H9 (cell line): ENCODE data around the gene KRTAP10-4. TPM values are rescaled to one million over a fixed set of nuclear protein-coding genes. Genes with fewer than 3 reads are reported as not detected.

ENCODE experiments used
- DNase-seq: peaks from one replicate; pipeline ENCODE4 v3.0.0-alpha.2; 2017
- H2AFZ ChIP-seq: one replicate; pipeline ENCODE4 v1.6.1; 2013; ENCODE audit warnings: mild to moderate bottlenecking, low read length, control low read depth, moderate library complexity
- H2AK5ac ChIP-seq: 2 replicates; pipeline ENCODE4 v1.6.1; 2013; ENCODE audit warnings: low read length, control low read depth, mixed read lengths; ENCODE audit not compliant: insufficient read length
- H2BK120ac ChIP-seq: one replicate; pipeline ENCODE4 v1.6.1; 2013; ENCODE audit warnings: low read depth, mild to moderate bottlenecking, low read length, control low read depth, inconsistent platforms; ENCODE audit not compliant: poor library complexity, severe bottlenecking
- H2BK12ac ChIP-seq: 2 replicates; pipeline ENCODE4 v1.6.1; 2013; ENCODE audit warnings: low read length, control low read depth, mixed read lengths, low read depth; ENCODE audit not compliant: insufficient read length
- H2BK15ac ChIP-seq: 2 replicates; pipeline ENCODE4 v1.6.1; 2013; ENCODE audit warnings: low read depth, low read length, control low read depth
- H2BK20ac ChIP-seq: one replicate; pipeline ENCODE4 v1.6.1; 2013; ENCODE audit warnings: low read depth, mild to moderate bottlenecking, low read length, control low read depth, inconsistent platforms; ENCODE audit not compliant: poor library complexity, severe bottlenecking
- H2BK5ac ChIP-seq: 2 replicates; pipeline ENCODE4 v1.6.1; 2013; ENCODE audit warnings: low read length, control low read depth, mixed read lengths; ENCODE audit not compliant: insufficient read length
- H3K14ac ChIP-seq: 2 replicates; pipeline ENCODE4 v1.6.1; 2013; ENCODE audit warnings: low read length, control low read depth; ENCODE audit not compliant: insufficient read depth
- H3K18ac ChIP-seq: 2 replicates; pipeline ENCODE4 v1.6.1; 2013; ENCODE audit warnings: low read depth, mild to moderate bottlenecking, mixed read lengths, low read length, control low read depth; ENCODE audit not compliant: insufficient read length
- H3K23ac ChIP-seq: 2 replicates; pipeline ENCODE4 v1.6.1; 2013; ENCODE audit warnings: low read length, control low read depth, mixed read lengths, low read depth; ENCODE audit not compliant: insufficient read length
- H3K23me2 ChIP-seq: 2 replicates; pipeline ENCODE4 v1.6.1; 2013; ENCODE audit warnings: low read depth, mild to moderate bottlenecking, mixed read lengths, low read length, control low read depth; ENCODE audit not compliant: insufficient read length, poor library complexity, severe bottlenecking
- H3K27ac ChIP-seq: 2 replicates; pipeline ENCODE4 v1.5.1; 2013; ENCODE audit warnings: low read length, control low read depth, mixed read lengths, low read depth; ENCODE audit not compliant: insufficient read length
- H3K27me3 ChIP-seq: 2 replicates; pipeline ENCODE4 v1.6.1; 2013; ENCODE audit warnings: low read length, control low read depth, inconsistent platforms; ENCODE audit not compliant: insufficient read depth
- H3K4ac ChIP-seq: 2 replicates; pipeline ENCODE4 v1.6.1; 2013; ENCODE audit warnings: low read depth, mild to moderate bottlenecking, control low read depth, inconsistent platforms, low read length, moderate library complexity
- H3K4me1 ChIP-seq: 2 replicates; pipeline ENCODE4 v1.6.1; 2013; ENCODE audit warnings: low read length, control low read depth, inconsistent platforms; ENCODE audit not compliant: insufficient read depth
- H3K4me2 ChIP-seq: 2 replicates; pipeline ENCODE4 v1.6.1; 2013; ENCODE audit warnings: low read length, control low read depth, mixed read lengths; ENCODE audit not compliant: insufficient read length, insufficient read depth
- H3K56ac ChIP-seq: 2 replicates; pipeline ENCODE4 v1.6.1; 2013; ENCODE audit warnings: low read depth, mild to moderate bottlenecking, mixed read lengths, low read length, control low read depth; ENCODE audit not compliant: insufficient read length
- H3K79me1 ChIP-seq: 2 replicates; pipeline ENCODE4 v1.6.1; 2013; ENCODE audit warnings: low read depth, mild to moderate bottlenecking, moderate library complexity, low read length, control low read depth, inconsistent platforms; ENCODE audit not compliant: insufficient read depth, poor library complexity, severe bottlenecking
- H3K79me2 ChIP-seq: 2 replicates; pipeline ENCODE4 v1.6.1; 2013; ENCODE audit warnings: low read length, control low read depth, inconsistent platforms; ENCODE audit not compliant: insufficient read depth
- H3K9ac ChIP-seq: 2 replicates; pipeline ENCODE4 v1.6.1; 2013; ENCODE audit warnings: low read length, control low read depth, mixed read lengths; ENCODE audit not compliant: insufficient read length; ENCODE audit errors: extremely low read depth
- H3K9me3 ChIP-seq: one replicate; pipeline ENCODE4 v1.6.1; 2013; ENCODE audit warnings: low read depth, low read length, inconsistent platforms; ENCODE audit not compliant: control insufficient read depth
- H3T11ph ChIP-seq: one replicate; pipeline ENCODE4 v1.6.1; 2013; ENCODE audit warnings: mild to moderate bottlenecking, low read length, control low read depth, inconsistent platforms
- H4K20me1 ChIP-seq: one replicate; pipeline ENCODE4 v1.6.1; 2013; ENCODE audit not compliant: control insufficient read depth, insufficient read length, insufficient read depth
- H4K5ac ChIP-seq: 2 replicates; pipeline ENCODE4 v1.6.1; 2013; ENCODE audit warnings: low read depth, mild to moderate bottlenecking, mixed read lengths, low read length, control low read depth; ENCODE audit not compliant: insufficient read length
- H4K8ac ChIP-seq: replicated peaks from 2 replicates; pipeline ENCODE4 v1.6.1; 2013; ENCODE audit warnings: low read length, control low read depth, mixed read lengths, low read depth; ENCODE audit not compliant: insufficient read length
- H4K91ac ChIP-seq: 2 replicates; pipeline ENCODE4 v1.6.1; 2013; ENCODE audit warnings: low read depth, mild to moderate bottlenecking, moderate library complexity, mixed read lengths, low read length, control low read depth; ENCODE audit not compliant: insufficient read length
- H3K27ac Mint-ChIP-seq, 3 experiments: 2 replicates in 2 of 3; 3 replicates in 1 of 3; pipeline ENCODE4 v1.8.0; 2020 to 2021; ENCODE audit warnings: mixed read lengths in 3 of 3, mild to moderate bottlenecking in 1 of 3, moderate library complexity in 1 of 3
- H3K27me3 Mint-ChIP-seq: 2 replicates; pipeline ENCODE4 v1.8.0; 2021; ENCODE audit warnings: low read depth, mild to moderate bottlenecking, moderate library complexity, mixed read lengths
- H3K36me3 Mint-ChIP-seq, 3 experiments: 2 replicates in 2 of 3; 3 replicates in 1 of 3; pipeline ENCODE4 v1.8.0; 2020 to 2021; ENCODE audit warnings: low read depth in 3 of 3, mixed read lengths in 3 of 3; ENCODE audit not compliant: insufficient read depth in 1 of 3
- H3K4me1 Mint-ChIP-seq, 2 experiments: 2 replicates each; pipeline ENCODE4 v1.8.0; 2020; ENCODE audit warnings: mixed read lengths in 2 of 2
- H3K4me3 Mint-ChIP-seq, 2 experiments: 2 replicates in 1 of 2; 3 replicates in 1 of 2; pipeline ENCODE4 v1.8.0; 2020 to 2021; ENCODE audit warnings: mild to moderate bottlenecking in 2 of 2, mixed read lengths in 2 of 2, moderate library complexity in 1 of 2
- H3K9me3 Mint-ChIP-seq, 2 experiments: 2 replicates in 1 of 2; 3 replicates in 1 of 2; pipeline ENCODE4 v1.8.0; 2020; ENCODE audit warnings: mild to moderate bottlenecking in 2 of 2, mixed read lengths in 2 of 2, moderate library complexity in 1 of 2
- CTCF ChIP-seq: fragments of 200-600 bp; sonication (generic); conservative IDR thresholded peaks from 3 replicates; pipeline ENCODE4 v1.8.0; 2021; ENCODE audit warnings: antibody characterized with exemption, mild to moderate bottlenecking
- WGBS: extraction: QIAGEN DNeasy Blood & Tissue Kit; methylation state at CpG from one replicate; pipeline ENCODE4 v1.1.7; 2013; ENCODE audit warnings: missing lambda C conversion rate, low lambda C conversion rate, mixed read lengths; ENCODE audit not compliant: insufficient read length; ENCODE audit errors: extremely low coverage; 5-methylcytosine and 5-hydroxymethylcytosine counted together
- total RNA-seq: library from RNA; stranded (reverse); gene quantifications from 2 replicates; pipeline ENCODE4 v1.2.1, GENCODE V29; 2021

The KRTAP10-4 gene
- total RNA-seq, 1 experiment from 2014 or later, result not detected

- no peak overlapping the region for H4K91ac ChIP-seq
- no peak overlapping the region for H3K14ac ChIP-seq
- Mint-ChIP-seq H3K36me3 (peaks cover 10 to 28% (median 26%) of the 10 kb centered on the region in 3 experiments), H3K27ac (peak overlapping the region in 1 of 3 experiments; percentile 57; a peak in 1 of 7 replicates), H3K4me1 (peaks cover 27% of the 10 kb centered on the region in 2 experiments), H3K9me3 (peaks cover 34 to 42% of the 10 kb centered on the region in 2 experiments), H3K27me3 (peaks cover 4% of the 10 kb centered on the region), H3K4me3 (no peak overlapping the region)
- no peak overlapping the region for H4K5ac ChIP-seq
- no peaks in the 10 kb centered on the region for H3K27me3 ChIP-seq
- DNase-seq, result peak; percentile 19
- no peak overlapping the region for H2AFZ ChIP-seq
- no peaks in the 10 kb centered on the region for H3K23me2 ChIP-seq
- no peak overlapping the region for H3K4ac ChIP-seq
- H3K27ac ChIP-seq, result no peak overlapping the region
- H2AK5ac ChIP-seq, result no peak overlapping the region
- no CpG with 5 or more reads among the region's 28 CpGs for WGBS
- H3K18ac ChIP-seq, result no peak overlapping the region
- no peak overlapping the region for H2BK15ac ChIP-seq
- H2BK5ac ChIP-seq, result no peak overlapping the region
- no peaks in the 10 kb centered on the region for H3K79me2 ChIP-seq
- no peak overlapping the region for H2BK12ac ChIP-seq
- no peaks in the 10 kb centered on the region for H3K4me1 ChIP-seq
- H2BK120ac ChIP-seq, result no peak overlapping the region
- no peak overlapping the region for H3K4me2 ChIP-seq
- TF ChIP-seq CTCF, result no peak
- no peak overlapping the region for H3K56ac ChIP-seq
- no peak overlapping the region for H4K8ac ChIP-seq
- no peaks in the 10 kb centered on the region for H3K79me1 ChIP-seq
- no peak overlapping the region for H3T11ph ChIP-seq
- H3K9ac ChIP-seq, result no peak overlapping the region
- peaks cover 10% of the 10 kb centered on the region for H3K9me3 ChIP-seq
- no peak overlapping the region for H2BK20ac ChIP-seq
- H4K20me1 ChIP-seq, result no peaks in the 10 kb centered on the region
- H3K23ac ChIP-seq, result no peak overlapping the region
Measured at GRCh38 chr21:44614961-44615391, 41.4 kb downstream of the KRTAP10-4 start.
